ENCODE data around the gene PPP1R13L.

DNA sequence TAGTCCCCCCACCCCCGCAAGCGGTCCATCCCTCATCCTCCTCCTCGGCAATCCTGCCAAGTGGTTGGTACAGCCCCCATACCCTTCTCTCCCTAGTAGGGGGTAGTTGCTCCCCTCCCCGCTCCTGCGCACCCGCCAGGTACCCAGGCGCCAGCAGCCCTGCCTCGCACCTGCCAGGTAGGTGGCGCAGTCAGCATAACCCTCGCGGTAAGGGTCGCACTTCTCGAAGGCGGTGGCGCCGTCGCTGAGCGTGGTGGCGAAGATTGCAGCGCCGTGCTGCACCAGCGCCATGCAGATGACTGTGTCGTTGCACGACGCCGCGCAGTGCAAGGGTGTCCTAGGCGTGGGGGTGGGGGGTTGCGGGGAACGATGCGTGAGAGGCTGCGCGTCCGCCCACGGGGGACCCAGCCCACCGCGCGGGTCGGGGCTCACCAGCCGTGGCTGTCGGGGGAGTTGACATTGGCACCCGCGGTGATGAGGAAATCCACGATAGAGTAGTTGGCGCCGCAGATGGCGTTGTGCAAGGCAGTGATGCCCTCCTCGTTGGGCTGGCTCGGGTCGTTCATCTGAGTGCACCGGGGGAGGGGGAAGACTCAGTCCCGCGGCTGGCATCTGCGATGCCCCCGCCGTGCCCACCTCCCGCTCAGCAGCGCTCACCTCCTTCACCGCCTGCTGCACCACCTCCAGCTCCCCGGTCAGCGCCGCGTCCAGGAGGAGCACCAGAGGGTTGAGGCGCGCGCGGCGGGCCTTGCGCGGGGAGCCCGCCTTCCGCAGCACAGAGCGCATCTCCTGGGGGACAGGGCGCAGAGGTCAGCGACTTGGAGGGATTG is 19.3 kb downstream of the PPP1R13L start:
- TF ChIP-seq, protein P1, sequence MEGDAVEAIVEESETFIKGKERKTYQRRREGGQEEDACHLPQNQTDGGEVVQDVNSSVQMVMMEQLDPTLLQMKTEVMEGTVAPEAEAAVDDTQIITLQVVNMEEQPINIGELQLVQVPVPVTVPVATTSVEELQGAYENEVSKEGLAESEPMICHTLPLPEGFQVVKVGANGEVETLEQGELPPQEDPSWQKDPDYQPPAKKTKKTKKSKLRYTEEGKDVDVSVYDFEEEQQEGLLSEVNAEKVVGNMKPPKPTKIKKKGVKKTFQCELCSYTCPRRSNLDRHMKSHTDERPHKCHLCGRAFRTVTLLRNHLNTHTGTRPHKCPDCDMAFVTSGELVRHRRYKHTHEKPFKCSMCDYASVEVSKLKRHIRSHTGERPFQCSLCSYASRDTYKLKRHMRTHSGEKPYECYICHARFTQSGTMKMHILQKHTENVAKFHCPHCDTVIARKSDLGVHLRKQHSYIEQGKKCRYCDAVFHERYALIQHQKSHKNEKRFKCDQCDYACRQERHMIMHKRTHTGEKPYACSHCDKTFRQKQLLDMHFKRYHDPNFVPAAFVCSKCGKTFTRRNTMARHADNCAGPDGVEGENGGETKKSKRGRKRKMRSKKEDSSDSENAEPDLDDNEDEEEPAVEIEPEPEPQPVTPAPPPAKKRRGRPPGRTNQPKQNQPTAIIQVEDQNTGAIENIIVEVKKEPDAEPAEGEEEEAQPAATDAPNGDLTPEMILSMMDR (IDR thresholded peaks at IDR 0.05 in 8 of 11, conservative IDR thresholded peaks at IDR 0.05 in 3 of 11): no peak
- no peak for TF ChIP-seq POLR2A (IDR thresholded peaks at IDR 0.05)

All from spleen (tissue), 7 donors.